Embryonic facial prominence (tissue), 1 donor: Measurements from ENCODE around the gene XRCC1.
"Not testable (repeated sequence)": the region's sequence is repeated elsewhere in the genome, so short reads cannot be mapped to it uniquely, and the experiment has no call there.

Experiments
- DNase-seq: peaks from one replicate; pipeline ENCODE4 v3.0.0-alpha.2; 2016; ENCODE audit errors: extremely low spot score

XRCC1 gene

DNA sequence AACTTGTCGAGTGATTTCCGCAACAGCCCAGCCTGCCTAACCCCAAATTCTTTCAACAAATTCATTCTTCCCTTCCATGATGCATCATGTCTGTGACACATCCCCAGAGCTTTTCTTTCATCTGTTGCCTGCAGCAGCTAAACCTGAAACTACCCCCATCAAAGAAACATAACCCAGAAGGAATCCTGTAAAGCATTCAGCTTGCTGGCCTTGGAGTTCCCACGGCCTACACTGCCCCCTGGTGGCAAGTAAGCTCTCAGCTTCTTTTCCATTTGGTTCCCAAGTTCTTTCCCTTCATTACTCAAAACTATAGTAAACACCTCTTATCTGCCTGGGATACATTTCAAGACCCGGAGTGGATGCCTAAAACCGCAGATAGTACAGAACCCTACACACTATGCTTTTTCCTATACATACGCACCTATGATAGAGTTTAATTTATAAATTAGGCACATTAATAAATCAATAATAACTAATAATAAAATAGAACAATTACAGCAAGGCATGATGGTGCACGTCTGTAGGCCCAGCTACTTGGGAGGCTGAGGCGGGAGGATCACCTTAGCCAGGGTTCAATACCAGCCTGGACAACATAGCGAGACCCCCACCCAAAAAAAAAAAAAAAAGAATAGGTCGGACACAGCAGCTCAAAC is 55.8 kb downstream of the XRCC1 start:
- DNase-seq = peak; percentile 69

DNA sequence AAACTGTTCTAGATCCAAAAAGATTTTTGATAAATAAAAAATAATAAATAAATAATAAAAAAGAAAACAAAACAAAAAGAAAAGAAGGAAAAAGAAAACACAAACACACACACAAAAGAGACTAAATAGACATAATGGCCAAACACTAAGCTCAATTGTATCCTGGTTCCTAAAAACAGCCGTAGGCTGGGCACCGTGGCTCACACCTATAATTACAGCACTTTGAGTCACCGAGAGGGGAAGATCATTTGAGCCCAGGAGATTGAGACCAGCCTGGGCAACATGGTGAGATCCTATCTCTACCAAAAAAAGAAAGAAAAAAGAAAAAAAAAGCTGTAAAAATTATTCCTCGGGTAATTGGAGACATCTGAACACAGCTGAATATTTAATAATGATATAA is 57.3 kb downstream of the XRCC1 start:
- no peak for DNase-seq

DNA sequence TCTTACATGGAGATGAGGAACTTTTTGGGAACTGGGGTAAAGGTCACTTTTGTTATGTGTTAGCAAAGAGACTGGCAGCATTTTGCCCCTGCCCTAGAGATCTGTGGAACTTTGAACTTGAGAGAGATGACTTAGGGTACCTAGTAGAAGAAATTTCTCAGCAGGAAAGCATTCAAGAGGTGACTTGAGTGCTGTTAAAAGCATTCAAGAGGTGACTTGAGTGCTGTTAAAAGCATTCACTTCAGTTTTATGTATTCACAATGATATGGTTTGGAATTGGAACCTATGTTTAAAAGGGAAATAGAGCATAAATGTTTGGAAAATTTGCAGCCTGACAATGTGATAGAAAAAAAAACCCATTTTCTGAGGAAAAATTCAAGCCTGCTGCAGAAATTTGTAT is 62.9 kb downstream of the XRCC1 start:
- not testable (repeated sequence) for DNase-seq

DNA sequence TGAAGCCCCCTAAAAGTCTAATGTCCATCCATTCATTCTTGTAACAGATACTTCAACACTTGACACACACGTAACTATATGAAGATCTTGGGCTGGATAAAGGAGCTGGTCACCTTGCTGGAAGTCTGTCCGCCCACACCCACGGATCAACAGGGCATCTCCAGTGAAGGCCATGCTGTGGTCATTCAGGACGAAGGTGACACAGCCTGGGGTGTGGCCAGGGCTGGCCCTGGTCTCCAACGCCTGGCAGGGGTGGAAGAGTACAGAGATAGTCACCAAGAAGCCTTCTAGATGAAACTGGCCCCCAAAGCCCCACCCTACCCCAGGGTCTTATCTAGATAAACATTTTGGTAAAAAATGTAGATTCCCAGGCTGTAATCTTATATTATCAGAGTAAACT is 64.0 kb downstream of the XRCC1 start:
- no peak for DNase-seq

DNA sequence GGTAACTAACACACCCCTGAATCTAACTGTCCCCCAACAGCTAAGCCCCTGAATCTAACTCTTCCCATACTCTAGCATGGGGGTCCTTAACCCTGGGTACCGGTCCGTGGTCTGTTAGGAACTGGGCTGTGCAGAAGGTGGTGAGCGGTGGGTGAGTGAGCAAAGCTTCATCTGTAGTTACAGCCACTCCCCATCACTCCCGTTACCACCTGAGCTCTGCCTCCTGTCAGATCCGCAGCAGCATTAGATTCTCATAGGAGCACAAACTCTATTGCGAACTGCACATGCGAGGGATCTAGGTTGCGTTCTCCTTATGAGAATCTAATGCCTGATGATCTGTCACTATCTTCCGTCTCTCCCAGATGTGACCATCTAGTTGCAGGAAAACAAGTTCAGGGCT is 64.6 kb downstream of the XRCC1 start:
- DNase-seq = no peak

DNA sequence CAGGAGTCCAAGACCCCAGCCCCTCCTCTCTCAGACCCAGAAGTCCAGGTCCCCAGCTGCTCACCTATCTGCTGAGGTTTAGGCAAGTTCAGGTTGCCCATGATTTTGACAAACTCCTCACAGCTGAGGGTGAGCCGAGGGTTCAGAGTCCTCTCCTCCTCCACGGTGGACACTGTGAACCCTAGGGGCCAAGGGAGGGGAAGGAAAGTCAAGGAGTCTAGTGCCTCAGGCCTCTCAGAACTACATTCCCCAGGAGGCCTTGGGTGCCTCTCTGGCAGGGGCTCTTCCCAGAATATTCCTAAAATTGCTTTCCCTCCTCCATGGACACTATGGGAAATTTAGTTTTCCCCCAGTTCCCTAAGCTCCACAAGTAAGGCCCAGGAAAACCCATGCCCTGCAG is 67.4 kb downstream of the XRCC1 start:
- DNase-seq = no peak

DNA sequence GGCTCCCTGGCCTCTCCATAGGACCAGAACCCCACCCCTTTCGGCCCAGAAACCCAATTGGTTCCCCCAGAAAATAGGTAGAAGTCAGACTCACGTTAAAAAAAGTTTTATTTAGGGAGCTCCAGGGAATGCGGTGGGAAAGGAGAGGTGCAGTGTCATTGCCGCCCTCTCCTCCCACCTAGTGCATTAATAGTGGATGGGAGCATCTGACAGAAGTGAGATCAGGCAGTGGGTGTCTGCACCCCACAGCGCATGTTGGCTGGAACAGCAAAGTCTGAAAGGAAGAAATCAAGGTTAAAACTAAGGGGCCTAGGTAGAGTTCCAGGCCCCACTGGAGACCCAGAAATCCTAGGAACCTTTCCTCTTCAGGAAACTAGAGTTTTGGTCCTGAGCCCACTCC is 68.7 kb downstream of the XRCC1 start:
- no peak for DNase-seq

DNA sequence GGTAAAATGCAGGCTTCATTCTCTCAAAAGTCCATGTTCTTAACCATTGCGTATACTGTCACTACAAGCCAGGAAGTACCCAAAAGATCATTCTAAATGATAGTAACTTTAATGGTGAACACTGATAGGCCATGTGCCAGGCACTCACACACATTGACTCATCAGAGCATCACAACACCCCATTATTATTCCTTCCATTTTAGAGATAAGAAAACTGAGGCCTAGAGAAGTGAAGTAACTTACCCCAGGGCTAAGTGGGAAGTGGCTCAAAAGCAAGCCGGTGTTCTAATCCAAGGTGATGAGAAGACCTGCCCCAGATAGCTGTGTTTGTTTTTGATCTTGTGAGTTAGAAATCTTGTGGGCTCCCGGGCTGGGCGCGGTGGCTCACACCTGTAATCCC is 69.4 kb downstream of the XRCC1 start:
- no peak for DNase-seq

DNA sequence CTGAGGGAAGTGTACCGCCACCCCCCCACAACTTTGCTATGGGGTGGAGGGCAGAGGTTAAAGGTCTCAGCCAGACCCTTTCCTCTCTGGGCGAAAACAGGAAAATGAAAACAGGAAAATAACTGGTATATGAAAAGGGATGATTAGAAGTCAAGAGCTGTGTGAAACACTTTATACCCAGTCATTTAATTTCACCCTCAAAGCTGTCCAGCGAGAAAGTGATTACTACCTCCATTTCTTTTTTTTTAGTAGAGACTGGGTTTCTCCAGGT is 70.2 kb downstream of the XRCC1 start:
- DNase-seq = no peak

DNA sequence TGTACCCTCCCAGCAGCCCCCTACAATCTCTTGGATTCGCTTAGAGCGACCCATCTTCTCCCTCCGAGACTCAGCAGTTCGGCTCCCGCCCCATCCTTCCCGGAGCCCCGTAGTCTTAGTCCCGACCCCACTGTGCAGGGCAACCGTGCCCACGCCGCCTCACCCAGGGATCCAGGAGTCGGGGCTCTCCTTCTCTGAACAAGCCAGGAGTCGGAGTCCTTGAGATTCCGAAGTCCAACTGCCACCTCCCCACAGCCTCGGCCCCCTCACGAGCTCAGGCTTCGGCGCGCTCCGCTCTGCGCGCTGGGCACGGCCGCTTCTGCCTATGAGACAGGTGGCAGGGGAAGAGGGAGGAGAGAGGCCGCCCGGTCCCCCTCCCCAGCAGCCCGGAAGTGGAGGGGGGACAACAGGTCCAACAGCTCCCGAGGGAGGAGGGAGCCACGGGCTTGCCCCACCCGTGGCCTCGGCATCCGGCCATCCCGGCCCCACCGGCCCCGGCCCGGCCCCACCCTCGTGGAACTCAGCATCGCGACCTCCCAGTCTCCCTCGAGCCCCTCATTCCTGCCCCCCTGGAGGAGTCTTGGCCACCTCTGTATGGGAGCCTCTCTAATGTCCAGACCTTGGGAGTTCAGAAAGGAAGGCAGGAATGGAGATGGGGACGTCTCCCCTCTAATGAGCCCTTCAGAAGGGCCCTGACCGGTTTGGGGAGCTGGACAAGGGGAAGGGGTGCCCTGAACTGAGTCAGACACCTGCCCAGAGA is 70.7 kb downstream of the XRCC1 start, which contains the start of gene PHLDB3:
Gene PHLDB3 (minus strand): TSS at position 321 of the 760 bp plus-strand sequence. CDS start 628 bp downstream, outside the sequence.
- no peak for DNase-seq

DNA sequence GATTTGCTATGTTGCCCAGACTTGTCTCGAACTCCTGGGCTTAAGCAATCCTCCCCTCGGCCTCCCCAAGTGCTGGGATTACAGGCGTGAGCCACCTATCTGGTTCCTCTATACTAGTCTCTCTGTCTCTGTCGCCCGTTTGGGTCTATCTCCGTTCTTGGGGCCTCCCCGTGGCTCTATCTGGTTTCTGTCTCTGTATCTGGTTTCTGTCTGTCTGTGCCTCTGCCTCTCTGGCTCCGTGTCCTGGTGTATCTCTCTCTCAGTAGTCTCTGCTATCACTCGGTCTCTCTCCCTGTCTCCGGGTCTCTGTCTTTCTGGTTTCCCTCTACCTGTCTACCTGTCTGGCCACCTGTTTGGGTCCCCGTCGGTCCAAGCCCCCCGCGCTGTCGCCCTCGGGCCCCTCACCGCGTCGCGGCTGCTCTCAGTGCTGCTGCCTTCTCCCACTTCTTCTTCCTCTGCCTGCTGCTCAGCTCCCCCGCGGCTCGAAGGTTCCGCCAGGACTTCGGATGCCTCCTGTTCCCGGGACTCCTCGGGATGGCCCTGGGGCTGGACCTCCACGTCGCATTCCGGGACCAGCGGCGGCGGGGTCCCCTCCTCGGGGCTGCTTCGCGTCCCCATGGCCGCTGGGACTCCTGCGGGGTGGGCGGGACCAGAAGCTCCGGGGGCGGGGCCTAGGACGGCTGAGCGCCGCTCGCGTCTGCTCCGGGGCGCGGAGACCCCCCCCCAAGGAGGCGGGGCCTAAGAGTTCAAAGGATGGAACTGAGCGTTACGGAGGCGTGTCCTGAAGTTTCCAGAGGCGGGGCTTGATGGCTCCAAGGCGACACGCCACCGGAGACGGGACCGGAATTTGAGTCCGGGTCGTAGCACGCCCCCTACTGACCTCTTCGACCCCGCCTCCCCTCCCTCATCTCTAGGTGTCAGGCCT is 71.6 kb downstream of the XRCC1 start:
- DNase-seq = peak; percentile 87

DNA sequence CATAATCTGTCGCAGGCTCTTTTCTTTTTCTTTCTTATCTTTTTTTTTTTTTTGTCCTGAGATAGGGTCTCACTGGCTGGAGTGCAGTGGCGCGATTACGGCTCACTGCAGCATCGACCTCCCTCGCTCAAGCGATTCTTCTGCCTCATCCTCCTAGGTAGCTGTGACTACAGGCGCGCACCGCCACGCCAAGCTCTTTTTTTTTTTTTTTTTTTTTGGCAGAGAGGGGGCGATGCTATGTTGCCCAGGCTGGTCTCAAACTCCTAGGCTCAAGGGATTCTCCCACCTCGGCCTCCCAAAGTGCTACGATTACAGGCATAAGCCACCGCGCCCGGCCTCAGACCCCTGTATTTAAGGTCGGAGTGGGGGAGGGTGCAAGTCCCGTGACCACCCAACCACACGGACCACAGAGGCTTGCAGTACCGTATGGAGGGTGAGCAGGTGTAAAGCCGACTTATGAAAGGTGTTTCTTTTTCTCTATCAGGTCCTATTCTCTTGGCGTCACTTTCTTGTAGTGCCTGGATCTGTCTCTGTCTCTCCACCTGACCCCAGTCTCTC is 72.8 kb downstream of the XRCC1 start:
- no peak for DNase-seq

DNA sequence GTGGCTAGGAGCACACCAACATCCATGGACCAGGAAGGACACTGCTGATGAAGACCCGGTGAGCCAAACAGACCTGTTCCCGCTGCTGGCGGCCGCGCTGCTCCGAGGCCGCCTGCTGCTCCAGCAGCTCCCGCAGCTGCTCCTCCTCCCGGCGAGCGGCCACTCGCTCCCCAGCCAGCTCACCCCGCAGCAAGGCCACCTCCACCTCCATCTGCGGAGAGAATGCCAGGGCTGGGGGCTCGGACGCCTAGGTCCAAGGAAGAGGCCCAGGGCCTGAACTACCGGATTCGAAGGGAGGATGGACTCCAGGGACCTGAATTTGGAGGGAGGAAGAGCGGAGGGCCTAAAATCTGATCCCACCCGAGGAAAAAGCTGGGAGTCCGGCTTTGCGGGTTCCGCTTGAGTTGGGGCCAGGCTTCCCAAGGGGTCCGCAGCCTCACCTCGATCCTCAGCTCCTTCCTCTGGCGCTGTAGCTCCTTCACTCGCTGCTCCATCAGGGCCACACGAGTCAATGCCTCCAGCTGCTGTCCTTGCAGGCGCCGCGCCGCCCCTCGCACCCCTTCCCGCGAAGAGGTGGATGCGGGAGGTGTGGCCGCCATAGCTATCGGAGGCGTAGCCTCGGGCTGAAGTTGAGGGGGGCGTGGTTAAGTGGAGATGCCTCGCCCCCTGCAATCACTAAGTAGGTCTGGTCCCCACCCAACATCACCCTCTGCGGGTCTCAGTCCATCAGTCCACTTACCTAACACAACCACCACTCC is 73.5 kb downstream of the XRCC1 start:
- no peak for DNase-seq

DNA sequence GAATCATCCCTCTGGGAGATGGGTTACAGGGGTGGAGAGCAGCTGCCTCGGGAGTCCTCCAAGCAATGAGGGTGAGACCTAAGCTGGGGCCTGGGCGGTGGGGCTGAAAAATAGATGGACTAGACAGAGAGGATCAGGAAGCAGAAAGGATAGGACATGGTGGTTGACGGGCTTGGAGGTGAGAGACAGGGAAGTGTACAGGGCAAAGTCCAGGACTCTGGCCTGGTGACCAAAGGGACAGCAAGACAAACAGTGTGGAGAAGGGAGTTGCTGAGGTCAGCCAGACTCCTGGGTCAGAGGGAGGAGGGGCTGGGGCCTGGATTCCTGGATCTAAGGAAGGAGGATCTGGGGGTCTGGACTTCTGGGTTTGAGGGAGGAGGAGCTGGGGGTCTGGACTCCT is 76.3 kb downstream of the XRCC1 start:
- DNase-seq = no peak

DNA sequence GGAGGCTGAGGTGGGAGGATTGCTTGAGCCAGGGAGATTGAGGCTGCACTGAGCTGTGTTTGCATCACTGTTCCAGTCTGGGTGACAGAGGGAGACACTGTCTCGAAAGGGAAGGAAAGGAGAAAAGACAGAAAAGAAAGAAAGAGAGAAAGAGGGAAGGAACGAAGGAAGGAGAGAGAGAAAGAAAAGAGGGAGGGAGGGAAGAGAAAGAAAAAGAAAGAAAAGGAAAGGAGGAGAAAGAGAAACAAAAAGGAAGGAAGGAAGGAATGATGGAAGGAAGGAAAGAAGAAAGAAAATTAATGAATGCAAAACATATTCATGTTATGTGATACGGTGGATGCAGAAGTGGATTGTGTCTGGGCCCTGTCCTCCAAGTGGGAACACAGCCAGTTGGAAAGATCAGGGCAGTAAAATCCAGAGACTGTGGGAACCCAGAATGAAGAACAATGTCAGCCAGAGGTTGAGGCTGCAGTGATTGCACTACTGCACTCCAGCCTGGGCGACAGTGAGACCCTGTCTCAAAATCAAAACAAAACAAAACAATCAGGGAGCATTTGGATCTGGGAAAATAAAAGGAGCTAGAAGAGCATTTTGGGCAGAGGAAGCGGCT is 77.0 kb downstream of the XRCC1 start:
- no peak for DNase-seq

DNA sequence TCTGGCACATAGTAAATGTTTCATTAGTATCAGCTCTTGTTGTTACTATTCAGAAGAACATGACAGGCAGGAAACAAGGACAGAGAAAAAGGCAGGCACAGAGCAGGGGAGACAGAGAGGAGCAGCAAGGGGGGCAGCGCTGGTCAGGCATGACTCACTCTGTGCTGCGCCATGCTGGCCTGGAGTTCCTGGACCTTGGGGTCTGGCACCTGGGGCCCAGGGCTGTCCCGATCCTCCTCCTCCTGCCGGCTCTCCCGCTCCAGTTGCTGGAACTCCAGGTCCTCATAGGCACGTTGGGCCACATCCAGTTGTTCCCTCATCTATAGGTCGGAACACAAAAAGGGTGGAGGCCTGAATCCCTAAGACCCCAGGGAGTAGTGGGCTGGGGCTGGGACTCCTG is 78.4 kb downstream of the XRCC1 start:
- DNase-seq = no peak

DNA sequence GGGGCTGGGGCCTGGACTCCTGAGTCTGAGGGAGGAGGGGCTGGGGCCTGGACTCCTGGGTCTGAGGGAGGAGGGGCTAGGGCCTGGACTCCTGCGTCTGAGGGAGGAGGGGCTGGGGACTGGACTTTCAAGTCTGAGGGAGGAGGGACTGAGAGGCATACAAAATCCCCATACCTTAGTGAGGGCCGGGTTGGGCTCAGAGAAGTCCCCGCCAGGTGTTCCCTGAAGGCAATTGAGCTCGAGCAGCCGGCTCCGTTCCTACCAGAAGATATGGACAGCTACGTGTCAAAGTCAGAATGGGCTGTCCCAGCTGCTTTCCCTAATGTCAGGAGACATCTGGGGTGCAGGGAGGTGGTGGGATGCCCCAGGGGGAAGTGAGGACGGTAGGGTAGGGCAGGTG is 80.2 kb downstream of the XRCC1 start:
- no peak for DNase-seq
